Bronchial epithelial cell (primary cell): ENCODE measurements around the gene ALG2. TPM values are rescaled to one million over a fixed set of nuclear protein-coding genes. Genes with fewer than 3 reads are reported as not detected.

Experiments
- DNase-seq: peaks from one replicate; pipeline ENCODE4 v3.0.0-alpha.2; 2010; ENCODE audit warnings: low read depth
- FAIRE-seq: peaks from 2 replicates; lab custom pipeline; 2011; peaks lifted over from hg19 to GRCh38; lab: Jason Lieb, UNC
- H3K27me3 ChIP-seq: 2 replicates; pipeline ENCODE4 v1.5.1; 2011; ENCODE audit warnings: low read length; ENCODE audit not compliant: control insufficient read depth, insufficient read depth
- H3K36me3 ChIP-seq: 2 replicates; pipeline ENCODE4 v1.5.1; 2011; ENCODE audit warnings: low read length; ENCODE audit not compliant: control insufficient read depth, insufficient read depth
- H3K4me3 ChIP-seq: 2 replicates; pipeline ENCODE4 v1.5.1; 2011; ENCODE audit warnings: mild to moderate bottlenecking, low read depth, low read length, control low read depth
- CTCF ChIP-seq: IDR thresholded peaks from 2 replicates; pipeline ENCODE4 v1.5.1; 2011; ENCODE audit warnings: mild to moderate bottlenecking, moderate library complexity, low read length, control low read depth, inconsistent platforms; ENCODE audit not compliant: insufficient read depth, severe bottlenecking
- total RNA-seq: library from RNA; depleted of rRNA; stranded (reverse); fragments of >200 nt; gene quantifications from 2 replicates; pipeline ENCODE4 v1.2.1, GENCODE V29; 2014

The ALG2 gene
- total RNA-seq, 1 donor from 2014 or later, result 33.2 TPM

GRCh38 chr9:99213197-99213596 lies 8.5 kb downstream of the ALG2 start:
- DNase-seq (no peak), FAIRE-seq (no peak)

GRCh38 chr9:99211746-99212145 lies 10.0 kb downstream of the ALG2 start:
- DNase-seq (no peak), FAIRE-seq (no peak)
- peak; percentile 15 for TF ChIP-seq CTCF
- Histone ChIP-seq H3K4me3 (no peak overlapping the region), H3K36me3 (no peaks in the 10 kb centered on the region), H3K27me3 (no peaks in the 10 kb centered on the region)

More at GRCh38 chr9:99213197-99213596, 8.5 kb downstream of the ALG2 start:
- Histone ChIP-seq H3K27me3 (no peaks in the 10 kb centered on the region), H3K4me3 (no peak overlapping the region), H3K36me3 (peaks cover 3% of the 10 kb centered on the region)
- no peak for TF ChIP-seq CTCF

GRCh38 chr9:99210572-99210971 lies 11.2 kb downstream of the ALG2 start:
- no peak for TF ChIP-seq CTCF

GRCh38 chr9:99201603-99202002 lies 20.1 kb downstream of the ALG2 start:
- Histone ChIP-seq H3K36me3 (no peaks in the 10 kb centered on the region), H3K4me3 (no peak overlapping the region), H3K27me3 (no peaks in the 10 kb centered on the region)
- no peak for TF ChIP-seq CTCF
- DNase-seq (no peak), FAIRE-seq (no peak)

More at GRCh38 chr9:99210572-99210971, 11.2 kb downstream of the ALG2 start:
- no peak for DNase-seq
- no peak overlapping the region for H3K4me3 ChIP-seq
- no peaks in the 10 kb centered on the region for H3K36me3 ChIP-seq
- FAIRE-seq, result no peak
- no peaks in the 10 kb centered on the region for H3K27me3 ChIP-seq

GRCh38 chr9:99199938-99200539 lies 21.7 kb downstream of the ALG2 start:
- Histone ChIP-seq H3K4me3 (no peak overlapping the region), H3K27me3 (no peaks in the 10 kb centered on the region), H3K36me3 (no peaks in the 10 kb centered on the region)
- no peak for DNase-seq
- no peak for TF ChIP-seq CTCF
- FAIRE-seq, result no peak

- H3K36me3 ChIP-seq, result no peaks in the 10 kb centered on the region
- no peak overlapping the region for H3K4me3 ChIP-seq
- H3K27me3 ChIP-seq, result no peaks in the 10 kb centered on the region
- no peak for TF ChIP-seq CTCF
- FAIRE-seq (no peak), DNase-seq (no peak)
These were observed 23.8 kb downstream of the ALG2 start for GRCh38 chr9:99197987-99198386.
